ENCODE results near the gene PTPRE. TPM values are rescaled to one million over a fixed set of nuclear protein-coding genes. Genes with fewer than 3 reads are reported as not detected.

Gene PTPRE
- polyA plus RNA-seq, 1 of the 3 experiments (the other 2 are of a cell fraction): 11.8 TPM

DNA sequence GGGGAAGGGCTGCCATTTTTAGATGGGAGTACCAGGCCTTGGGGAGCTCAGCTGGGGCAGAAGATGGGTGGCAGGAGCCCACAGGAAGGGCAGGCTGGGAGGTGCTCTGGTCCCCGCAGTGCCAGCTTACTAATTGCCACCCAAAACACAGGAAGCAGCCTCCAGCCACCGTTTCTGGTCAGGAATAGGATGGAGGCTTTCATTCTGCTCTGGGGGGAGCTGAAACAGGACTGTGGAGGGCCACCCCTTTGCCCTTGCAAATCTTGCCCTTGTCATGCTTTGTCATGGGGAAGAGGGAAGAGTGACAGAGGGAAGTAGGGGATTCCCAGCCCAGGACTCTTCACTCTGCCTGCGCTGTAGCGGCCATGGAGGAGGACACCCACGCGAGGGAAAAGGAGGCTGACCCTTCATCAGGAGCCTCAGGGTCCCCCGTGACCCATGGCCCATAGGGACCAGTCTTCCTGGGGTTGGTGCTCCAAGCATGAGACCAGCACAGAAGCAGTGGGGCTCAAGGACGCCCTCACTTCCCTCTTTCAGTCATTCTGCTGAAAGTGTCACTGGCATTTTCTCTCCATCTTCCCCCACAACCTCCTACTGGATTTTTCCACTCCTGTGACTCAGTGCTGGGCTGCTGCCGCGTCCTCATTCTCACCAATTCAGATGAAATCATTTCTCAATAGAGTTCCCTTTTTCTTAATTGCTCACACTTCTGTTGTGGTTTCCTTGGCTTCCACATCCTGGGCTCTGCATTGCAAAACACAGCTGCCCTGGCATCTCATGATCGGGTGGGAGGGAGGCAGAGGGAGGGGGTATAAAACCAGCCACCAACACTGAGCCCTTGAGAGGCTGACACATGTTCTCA, 157.4 kb downstream of the PTPRE start:
- no peak for DNase-seq
- Histone ChIP-seq H3K9me3 (no peaks in the 10 kb centered on the region), H3K9me2 (no peaks in the 10 kb centered on the region), H3K79me2 (ENCODE audit: insufficient read depth) (no peaks in the 10 kb centered on the region), H3K4me2 (no peak overlapping the region), H3K4me1 (ENCODE audit: control insufficient read depth in 1 of 2, insufficient read depth in 2 of 2, low read depth in 1 of 2, low read length in 1 of 2) (peaks cover 0 to 3% of the 10 kb centered on the region in 2 experiments; a peak in 1 of 4 replicates), H3F3A (replicated peaks; ENCODE audit: insufficient read depth) (peaks cover 4% of the 10 kb centered on the region), H3K27ac (ENCODE audit: low read depth in 2 of 2, low read length in 1 of 2) (no peak overlapping the region), H3K4me3 (ENCODE audit: low read depth in 2 of 2, low read length in 1 of 2) (no peak overlapping the region), H4K20me1 (ENCODE audit: insufficient read depth) (no peaks in the 10 kb centered on the region), H2AFZ (ENCODE audit: low read depth) (no peak overlapping the region), H3K27me3 (ENCODE audit: insufficient read depth) (no peaks in the 10 kb centered on the region), H3K36me3 (replicated peaks in 1 of 2; ENCODE audit: control insufficient read depth in 1 of 2, insufficient read depth in 2 of 2, low read length in 1 of 2) (peaks cover 0 to 24% of the 10 kb centered on the region in 2 experiments), H3K9ac (no peak overlapping the region)
- whole genome bisulfite sequencing (ENCODE audit: low lambda C conversion rate): 81% methylated on average over 11 of the region's 11 CpGs
- ChIA-PET CTCF (interaction anchor here (0.9 to 3.0 kb wide), 9 partner anchors 14 to 349 kb away, joined by 3 to 12 read pairs (median 4); partner anchors contain the start of gene PTPRE), POLR2A (interaction anchor here (0.6 kb wide), 1 partner anchor 219 kb away, joined by 3 read pairs; no protein-coding TSS in a partner anchor)
- TF ChIP-seq RAD21 (IDR thresholded peaks at IDR 0.05; ENCODE audit: low read length): no peak

DNA sequence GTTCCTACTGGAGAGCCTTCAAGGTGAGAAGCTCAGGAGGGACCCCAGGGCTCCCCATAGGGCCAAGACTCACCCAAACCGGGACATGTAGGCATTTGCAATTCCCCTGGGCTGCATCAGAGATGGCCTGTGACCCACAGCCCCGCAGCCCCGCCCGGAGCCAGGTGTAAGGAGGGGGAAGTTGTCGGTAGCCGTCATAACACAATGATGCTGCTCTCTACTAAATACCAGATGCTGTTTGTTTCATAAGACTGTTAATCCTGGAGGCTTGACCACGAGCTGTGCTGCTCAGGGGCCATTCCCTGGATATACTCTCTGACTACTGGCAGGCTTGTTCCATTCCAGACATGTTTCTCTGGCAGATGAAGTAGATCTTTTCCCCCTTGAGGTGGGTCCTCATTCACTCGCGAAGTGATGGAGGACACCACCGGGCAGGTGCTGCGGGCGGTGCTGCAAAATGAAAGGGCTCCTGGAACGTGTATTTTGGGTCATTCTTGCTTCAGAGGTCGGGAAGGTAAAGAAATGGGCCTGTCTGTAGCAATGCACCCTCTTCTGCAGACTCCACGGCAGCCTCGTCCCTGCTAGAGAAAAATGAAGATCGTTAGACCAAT, 158.2 kb downstream of the PTPRE start:
- ChIA-PET CTCF (interaction anchor here (1.0 to 3.0 kb wide), 7 partner anchors 13 to 349 kb away, joined by 3 to 12 read pairs (median 4); partner anchors contain the start of gene PTPRE), POLR2A (no interaction called here)
- DNase-seq: no peak

More for the DNA sequence above, 158.2 kb downstream of the PTPRE start:
- no peaks in the 10 kb centered on the region for H3K27me3 ChIP-seq (ENCODE audit: insufficient read depth)
- H3K27ac ChIP-seq (ENCODE audit: low read depth in 2 of 2, low read length in 1 of 2): no peak overlapping the region
- H3K9me3 ChIP-seq: no peaks in the 10 kb centered on the region
- WGBS (ENCODE audit: low lambda C conversion rate): 80% methylated on average over 17 of the region's 17 CpGs
- H3F3A ChIP-seq (replicated peaks; ENCODE audit: insufficient read depth): peaks cover 4% of the 10 kb centered on the region
- no peaks in the 10 kb centered on the region for H4K20me1 ChIP-seq (ENCODE audit: insufficient read depth)
- TF ChIP-seq TEAD4 (IDR thresholded peaks at IDR 0.05; ENCODE audit: borderline replicate concordance, insufficient read depth) (no peak), YY1 (IDR thresholded peaks at IDR 0.05; ENCODE audit: low read depth) (no peak), FOSL2 (IDR thresholded peaks at IDR 0.05; ENCODE audit: borderline replicate concordance, low read depth) (no peak), RCOR1 (IDR thresholded peaks at IDR 0.05; ENCODE audit: low read length) (no peak), POLR2AphosphoS5 (IDR thresholded peaks at IDR 0.05; ENCODE audit: low read depth, low read length) (no peak), GABPA (IDR thresholded peaks at IDR 0.05; ENCODE audit: low read depth) (no peak), NRF1 (IDR thresholded peaks at IDR 0.05; ENCODE audit: low read depth, low read length) (no peak), TAF1 (IDR thresholded peaks at IDR 0.05; ENCODE audit: borderline replicate concordance, low read depth, low read length) (no peak), RFX5 (IDR thresholded peaks at IDR 0.05; ENCODE audit: low read length) (no peak), EP300 (IDR thresholded peaks at IDR 0.05; ENCODE audit: borderline replicate concordance in 1 of 2, low read depth in 1 of 2, low read length in 1 of 2) (no peak), CHD2 (IDR thresholded peaks at IDR 0.05; ENCODE audit: low read length, partially characterized antibody) (no peak), MXI1 (IDR thresholded peaks at IDR 0.05; ENCODE audit: low read depth, low read length) (no peak)
- TF ChIP-seq, protein P1, sequence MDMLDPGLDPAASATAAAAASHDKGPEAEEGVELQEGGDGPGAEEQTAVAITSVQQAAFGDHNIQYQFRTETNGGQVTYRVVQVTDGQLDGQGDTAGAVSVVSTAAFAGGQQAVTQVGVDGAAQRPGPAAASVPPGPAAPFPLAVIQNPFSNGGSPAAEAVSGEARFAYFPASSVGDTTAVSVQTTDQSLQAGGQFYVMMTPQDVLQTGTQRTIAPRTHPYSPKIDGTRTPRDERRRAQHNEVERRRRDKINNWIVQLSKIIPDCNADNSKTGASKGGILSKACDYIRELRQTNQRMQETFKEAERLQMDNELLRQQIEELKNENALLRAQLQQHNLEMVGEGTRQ (IDR thresholded peaks at IDR 0.05; ENCODE audit: borderline replicate concordance, low read depth, low read length): no peak
- TF ChIP-seq, protein P2, sequence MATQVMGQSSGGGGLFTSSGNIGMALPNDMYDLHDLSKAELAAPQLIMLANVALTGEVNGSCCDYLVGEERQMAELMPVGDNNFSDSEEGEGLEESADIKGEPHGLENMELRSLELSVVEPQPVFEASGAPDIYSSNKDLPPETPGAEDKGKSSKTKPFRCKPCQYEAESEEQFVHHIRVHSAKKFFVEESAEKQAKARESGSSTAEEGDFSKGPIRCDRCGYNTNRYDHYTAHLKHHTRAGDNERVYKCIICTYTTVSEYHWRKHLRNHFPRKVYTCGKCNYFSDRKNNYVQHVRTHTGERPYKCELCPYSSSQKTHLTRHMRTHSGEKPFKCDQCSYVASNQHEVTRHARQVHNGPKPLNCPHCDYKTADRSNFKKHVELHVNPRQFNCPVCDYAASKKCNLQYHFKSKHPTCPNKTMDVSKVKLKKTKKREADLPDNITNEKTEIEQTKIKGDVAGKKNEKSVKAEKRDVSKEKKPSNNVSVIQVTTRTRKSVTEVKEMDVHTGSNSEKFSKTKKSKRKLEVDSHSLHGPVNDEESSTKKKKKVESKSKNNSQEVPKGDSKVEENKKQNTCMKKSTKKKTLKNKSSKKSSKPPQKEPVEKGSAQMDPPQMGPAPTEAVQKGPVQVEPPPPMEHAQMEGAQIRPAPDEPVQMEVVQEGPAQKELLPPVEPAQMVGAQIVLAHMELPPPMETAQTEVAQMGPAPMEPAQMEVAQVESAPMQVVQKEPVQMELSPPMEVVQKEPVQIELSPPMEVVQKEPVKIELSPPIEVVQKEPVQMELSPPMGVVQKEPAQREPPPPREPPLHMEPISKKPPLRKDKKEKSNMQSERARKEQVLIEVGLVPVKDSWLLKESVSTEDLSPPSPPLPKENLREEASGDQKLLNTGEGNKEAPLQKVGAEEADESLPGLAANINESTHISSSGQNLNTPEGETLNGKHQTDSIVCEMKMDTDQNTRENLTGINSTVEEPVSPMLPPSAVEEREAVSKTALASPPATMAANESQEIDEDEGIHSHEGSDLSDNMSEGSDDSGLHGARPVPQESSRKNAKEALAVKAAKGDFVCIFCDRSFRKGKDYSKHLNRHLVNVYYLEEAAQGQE (IDR thresholded peaks at IDR 0.05; ENCODE audit: low read depth, low read length): no peak
- TF ChIP-seq, protein P3, sequence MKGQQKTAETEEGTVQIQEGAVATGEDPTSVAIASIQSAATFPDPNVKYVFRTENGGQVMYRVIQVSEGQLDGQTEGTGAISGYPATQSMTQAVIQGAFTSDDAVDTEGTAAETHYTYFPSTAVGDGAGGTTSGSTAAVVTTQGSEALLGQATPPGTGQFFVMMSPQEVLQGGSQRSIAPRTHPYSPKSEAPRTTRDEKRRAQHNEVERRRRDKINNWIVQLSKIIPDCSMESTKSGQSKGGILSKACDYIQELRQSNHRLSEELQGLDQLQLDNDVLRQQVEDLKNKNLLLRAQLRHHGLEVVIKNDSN (IDR thresholded peaks at IDR 0.05; ENCODE audit: borderline replicate concordance, low read depth): no peak
- H3K9ac ChIP-seq: no peak overlapping the region
- H3K9me2 ChIP-seq: no peaks in the 10 kb centered on the region
- no peaks in the 10 kb centered on the region for H3K79me2 ChIP-seq (ENCODE audit: insufficient read depth)
- H3K4me1 ChIP-seq (ENCODE audit: control insufficient read depth in 1 of 2, insufficient read depth in 2 of 2, low read depth in 1 of 2, low read length in 1 of 2): peaks cover 0 to 3% of the 10 kb centered on the region in 2 experiments; a peak in 1 of 4 replicates
- no peak overlapping the region for H2AFZ ChIP-seq (ENCODE audit: low read depth)
- H3K4me2 ChIP-seq: no peak overlapping the region
- no peak overlapping the region for H3K4me3 ChIP-seq (ENCODE audit: low read depth in 2 of 2, low read length in 1 of 2)
- H3K36me3 ChIP-seq (replicated peaks in 1 of 2; ENCODE audit: control insufficient read depth in 1 of 2, insufficient read depth in 2 of 2, low read length in 1 of 2): peaks cover 0 to 28% of the 10 kb centered on the region in 2 experiments
